H1 (cell line): ENCODE data around the gene LHFPL3. TPM values are rescaled to one million over a fixed set of nuclear protein-coding genes. Genes with fewer than 3 reads are reported as not detected.

Experiments used
- CTCF ChIA-PET: fragments of 300-600 bp; sonication (Branson Sonifier 250); formaldehyde crosslinking; loops from one replicate; lab custom pipeline; 2021; ENCODE audit not compliant: partially characterized antibody; lab: Charles Lee
- POLR2A ChIA-PET: fragments of 300-600 bp; sonication (Branson Sonifier 250); formaldehyde crosslinking; loops from one replicate; lab custom pipeline; 2021; ENCODE audit warnings: inconsistent platforms; ENCODE audit not compliant: partially characterized antibody; lab: Charles Lee
- DNase-seq, 2 experiments: peaks; one replicate each; pipeline versions ENCODE4 v3.0.0 to v3.0.0-alpha.2; 2010 to 2022; ENCODE audit warnings: low spot score in 2 of 2, low read depth in 1 of 2, mixed read lengths in 1 of 2
- FAIRE-seq: peaks from 2 replicates; lab custom pipeline; 2011; peaks lifted over from hg19 to GRCh38; lab: Jason Lieb, UNC
- H2AFZ ChIP-seq: 2 replicates; pipeline ENCODE4 v1.8.1; 2012; ENCODE audit warnings: low read length, inconsistent platforms
- H2AK5ac ChIP-seq: 2 replicates; pipeline ENCODE4 v1.6.1; 2013; ENCODE audit warnings: low read depth, low read length
- H2BK120ac ChIP-seq: replicated peaks from 2 replicates; pipeline ENCODE3; 2013; ENCODE audit warnings: low read depth, low read length, inconsistent platforms
- H2BK12ac ChIP-seq: 2 replicates; pipeline ENCODE4 v1.6.1; 2013; ENCODE audit warnings: low read depth, low read length
- H2BK15ac ChIP-seq: 2 replicates; pipeline ENCODE4 v1.6.1; 2013; ENCODE audit warnings: low read length
- H2BK20ac ChIP-seq: 2 replicates; pipeline ENCODE4 v1.6.1; 2013; ENCODE audit warnings: low read length
- H2BK5ac ChIP-seq: 2 replicates; pipeline ENCODE4 v1.6.1; 2013; ENCODE audit warnings: low read depth, low read length
- H3K14ac ChIP-seq: 2 replicates; pipeline ENCODE4 v1.6.1; 2013; ENCODE audit warnings: inconsistent platforms; ENCODE audit not compliant: insufficient read length
- H3K18ac ChIP-seq: 2 replicates; pipeline ENCODE4 v1.6.1; 2013; ENCODE audit warnings: low read length; ENCODE audit errors: extremely low read depth
- H3K23ac ChIP-seq: 2 replicates; pipeline ENCODE4 v1.6.1; 2013; ENCODE audit warnings: inconsistent platforms; ENCODE audit not compliant: insufficient read length
- H3K23me2 ChIP-seq: 2 replicates; pipeline ENCODE4 v1.6.1; 2013; ENCODE audit warnings: low read depth, low read length
- H3K27ac ChIP-seq: 2 replicates; pipeline ENCODE4 v1.6.1; 2011; ENCODE audit warnings: low read depth, low read length, inconsistent platforms
- H3K27me3 ChIP-seq, 4 experiments: replicated peaks in 1 of 4; 1 replicate in 1 of 4; 2 replicates in 3 of 4; pipeline versions ENCODE4 v1.6.1 to v1.8.1; 2011 to 2013; ENCODE audit warnings: low read length in 3 of 4, mild to moderate bottlenecking in 3 of 4, inconsistent platforms in 2 of 4, mixed read lengths in 2 of 4, moderate library complexity in 1 of 4; ENCODE audit not compliant: control insufficient read depth in 3 of 4, insufficient read depth in 3 of 4; ENCODE audit errors: extremely low read depth in 1 of 4
- H3K36me3 ChIP-seq, 4 experiments: 2 replicates each; pipeline versions ENCODE4 v1.6.1 to v1.8.1; 2011 to 2013; ENCODE audit warnings: mild to moderate bottlenecking in 4 of 4, low read length in 3 of 4, moderate library complexity in 2 of 4, control low read depth in 1 of 4, inconsistent platforms in 1 of 4; ENCODE audit not compliant: insufficient read depth in 4 of 4, control insufficient read depth in 2 of 4
- H3K4ac ChIP-seq: replicated peaks from 2 replicates; pipeline ENCODE3; 2013; ENCODE audit warnings: low read length, low read depth, mixed read lengths, inconsistent platforms; ENCODE audit not compliant: insufficient read length
- H3K4me1 ChIP-seq, 4 experiments: replicated peaks in 1 of 4; 1 replicate in 1 of 4; 2 replicates in 3 of 4; pipeline versions ENCODE4 v1.6.1 to v1.8.1; 2011 to 2013; ENCODE audit warnings: low read length in 3 of 4, inconsistent platforms in 2 of 4, mixed read lengths in 1 of 4; ENCODE audit not compliant: insufficient read depth in 4 of 4, control insufficient read depth in 3 of 4
- H3K4me2 ChIP-seq, 2 experiments: 2 replicates each; pipeline versions ENCODE4 v1.6.1 to v1.8.1; 2011 to 2013; ENCODE audit warnings: low read depth in 2 of 2, low read length in 2 of 2, control low read depth in 1 of 2, inconsistent platforms in 1 of 2, mild to moderate bottlenecking in 1 of 2; ENCODE audit not compliant: insufficient read depth in 1 of 2
- H3K4me3 ChIP-seq, 4 experiments: fragments of 200-600, 300-600 bp in 1 of 4; sonication (generic), shearing (Covaris generic), sonication (Bioruptor Twin) in 1 of 4; 2 replicates each; pipeline versions ENCODE4 v1.5.1 to v1.8.1; 2011 to 2016; ENCODE audit warnings: low read length in 4 of 4, low read depth in 3 of 4, control low read depth in 2 of 4, inconsistent platforms in 2 of 4, mild to moderate bottlenecking in 2 of 4, mixed read lengths in 1 of 4, moderate library complexity in 1 of 4; ENCODE audit not compliant: insufficient read depth in 2 of 4; ENCODE audit errors: extremely low read depth in 1 of 4
- H3K56ac ChIP-seq: replicated peaks from 2 replicates; pipeline ENCODE3; 2013; ENCODE audit warnings: low read depth, mild to moderate bottlenecking, mixed read lengths, low read length, inconsistent platforms; ENCODE audit not compliant: insufficient read length
- H3K79me1 ChIP-seq: 2 replicates; pipeline ENCODE4 v1.6.1; 2013; ENCODE audit warnings: low read depth, low read length, control low read depth
- H3K79me2 ChIP-seq, 2 experiments: 2 replicates each; pipeline versions ENCODE4 v1.6.1 to v1.8.1; 2012 to 2013; ENCODE audit warnings: low read length in 2 of 2, mild to moderate bottlenecking in 2 of 2, inconsistent platforms in 1 of 2; ENCODE audit not compliant: insufficient read depth in 2 of 2, control insufficient read depth in 1 of 2
- H3K9ac ChIP-seq, 4 experiments: replicated peaks in 1 of 4; 1 replicate in 1 of 4; 2 replicates in 3 of 4; pipeline versions ENCODE4 v1.6.1 to v1.8.1; 2011 to 2013; ENCODE audit warnings: low read depth in 3 of 4, low read length in 3 of 4, control low read depth in 2 of 4, mild to moderate bottlenecking in 2 of 4, moderate library complexity in 2 of 4, inconsistent platforms in 1 of 4; ENCODE audit errors: extremely low read depth in 1 of 4
- H3K9me3 ChIP-seq, 2 experiments: 2 replicates each; pipeline versions ENCODE4 v1.6.1 to v1.8.1; 2012 to 2013; ENCODE audit warnings: mild to moderate bottlenecking in 2 of 2, moderate library complexity in 2 of 2, control low read depth in 1 of 2, inconsistent platforms in 1 of 2, low read depth in 1 of 2, low read length in 1 of 2, mixed read lengths in 1 of 2; ENCODE audit not compliant: insufficient read depth in 2 of 2
- H4K20me1 ChIP-seq, 2 experiments: replicated peaks in 1 of 2; 2 replicates each; pipeline versions ENCODE3 to v1.8.1; 2011 to 2013; ENCODE audit warnings: inconsistent platforms in 2 of 2, low read length in 2 of 2, mild to moderate bottlenecking in 1 of 2; ENCODE audit not compliant: insufficient read depth in 2 of 2, control insufficient read depth in 1 of 2
- H4K5ac ChIP-seq: 2 replicates; pipeline ENCODE4 v1.6.1; 2013; ENCODE audit warnings: low read length, low read depth, mixed read lengths, inconsistent platforms; ENCODE audit not compliant: insufficient read length
- H4K8ac ChIP-seq: 2 replicates; pipeline ENCODE4 v1.8.0; 2013; ENCODE audit warnings: mild to moderate bottlenecking, moderate library complexity, low read length, inconsistent platforms; ENCODE audit not compliant: insufficient read depth; ENCODE audit errors: extremely low read depth
- H4K91ac ChIP-seq: replicated peaks from 2 replicates; pipeline ENCODE3; 2013; ENCODE audit warnings: low read length, mixed read lengths, inconsistent platforms; ENCODE audit not compliant: insufficient read length
- RAD21 ChIP-seq, 2 experiments: IDR thresholded peaks in 1 of 2; conservative IDR thresholded peaks in 1 of 2; 2 replicates each; pipeline ENCODE4 v1.6.1; 2011; ENCODE audit warnings: low read depth in 2 of 2, low read length in 2 of 2, improper control_type of control experiment in 1 of 2, inconsistent platforms in 1 of 2, mild to moderate bottlenecking in 1 of 2, moderate library complexity in 1 of 2
- WGBS, 2 experiments: shearing (Covaris generic) in 1 of 2; methylation state at CpG; one replicate each; pipeline versions ENCODE4 v1.1.6 to v1.1.7; 2013 to 2015; ENCODE audit warnings: low lambda C conversion rate in 2 of 2, mixed read lengths in 2 of 2, inconsistent platforms in 1 of 2, low coverage in 1 of 2, missing lambda C conversion rate in 1 of 2; ENCODE audit not compliant: insufficient replicate concordance in 2 of 2, insufficient coverage in 1 of 2, insufficient read length in 1 of 2; ENCODE audit errors: extremely low coverage in 1 of 2, missing lambda C conversion rate in 1 of 2; 5-methylcytosine and 5-hydroxymethylcytosine counted together
- polyA plus RNA-seq, 7 experiments: library from polyadenylated mRNA; depleted of rRNA in 3 of 7; stranded (reverse) in 5 of 7; unstranded in 2 of 7; fragments of >200 nt in 5 of 7; fragments of 200-250 nt in 2 of 7; gene quantifications; 1 replicate in 5 of 7; 2 replicates in 1 of 7; 4 replicates in 1 of 7; pipeline versions ENCODE4 v1.2.1 to v1.2.3, GENCODE V29; 2011 to 2013; ENCODE audit warnings: missing spikeins in 2 of 7, mixed read lengths in 2 of 7
- total RNA-seq: library from RNA; stranded (reverse); fragmentation: NEBNext Ultra II Directional; extraction: Animal tissue kit (Norgen Biotek cat#: 25700); gene quantifications from 2 replicates; pipeline ENCODE4 v1.2.1, GENCODE V29; 2021

Gene LHFPL3
- total and polyA plus RNA-seq, 2 of the 8 experiments (the other 6 are each of a cell fraction or from before 2014, with no cell fraction given), result 0.24 to 0.50 TPM

DNA sequence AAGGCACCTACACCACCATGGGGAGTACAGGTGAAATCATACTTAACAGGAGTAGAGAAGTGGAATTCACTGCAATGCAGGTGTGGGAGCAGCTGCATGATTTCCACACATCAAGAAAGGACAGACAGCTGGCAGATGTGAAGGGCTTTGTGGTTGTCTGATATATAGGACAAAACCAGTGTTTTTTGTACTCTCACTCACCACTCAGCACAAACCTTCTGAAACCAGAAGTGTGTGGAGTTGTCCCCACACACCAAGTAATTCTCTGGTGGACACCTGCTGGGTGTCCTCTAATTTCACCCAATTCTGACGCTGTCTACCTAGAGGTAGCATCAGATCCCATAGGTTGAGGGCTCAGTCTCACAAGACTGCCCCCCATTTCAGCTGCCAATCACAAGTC, 357.9 kb downstream of the LHFPL3 start:
- H3K4me2 ChIP-seq, result no peak overlapping the region
- no peak overlapping the region for H2BK5ac ChIP-seq
- no peak for TF ChIP-seq RAD21 (IDR thresholded peaks at IDR 0.05 in 1 of 2, conservative IDR thresholded peaks at IDR 0.05 in 1 of 2; ENCODE audit: low read depth in 2 of 2, low read length in 2 of 2)
- TF ChIP-seq, all 59 proteins: peak for 0
- no peak overlapping the region for H3K9ac ChIP-seq
- H3K56ac ChIP-seq, result no peak overlapping the region
- H3K14ac ChIP-seq, result no peak overlapping the region
- CTCF ChIA-PET, result interaction anchor here (1.0 kb wide), 1 partner anchor 43 kb away, joined by 3 read pairs; no protein-coding TSS in a partner anchor
- no peaks in the 10 kb centered on the region for H3K79me1 ChIP-seq
- H3K36me3 ChIP-seq, result no peaks in the 10 kb centered on the region
- no peak overlapping the region for H4K91ac ChIP-seq
- whole genome bisulfite sequencing, 2 experiments, result 76% methylated on average over 1 of the region's 1 CpG; no CpG with 5 or more reads in 1 of the 2 experiments
- no peak overlapping the region for H2BK120ac ChIP-seq
- no peak overlapping the region for H2BK20ac ChIP-seq
- DNase-seq (no peak), FAIRE-seq (no peak)
- H3K4me1 ChIP-seq, result no peaks in the 10 kb centered on the region
- no peaks in the 10 kb centered on the region for H4K20me1 ChIP-seq
- H3K18ac ChIP-seq, result no peak overlapping the region
- no peak overlapping the region for H4K5ac ChIP-seq
- no peak overlapping the region for H2AK5ac ChIP-seq
- peaks cover 5 to 9% of the 10 kb centered on the region in 2 experiments; a peak in 2 of 4 replicates for H3K9me3 ChIP-seq
- H2BK15ac ChIP-seq, result no peak overlapping the region
- H3K27ac ChIP-seq, result no peak overlapping the region
- no peaks in the 10 kb centered on the region for H3K79me2 ChIP-seq
- no peak overlapping the region for H2AFZ ChIP-seq
- POLR2A ChIA-PET, result no interaction called here
- no peak overlapping the region for H2BK12ac ChIP-seq
- H3K4ac ChIP-seq, result no peak overlapping the region
- no peaks in the 10 kb centered on the region for H3K23me2 ChIP-seq
- no peak overlapping the region for H3K23ac ChIP-seq
- H4K8ac ChIP-seq, result no peak overlapping the region
- H3K4me3 ChIP-seq, result no peak overlapping the region
- H3K27me3 ChIP-seq, result no peaks in the 10 kb centered on the region
